ENCODE measurements around the gene CIITA.
"Not testable (repeated sequence)": the region's sequence is repeated elsewhere in the genome, so short reads cannot be mapped to it uniquely, and the experiment has no call there.

CIITA gene

DNA sequence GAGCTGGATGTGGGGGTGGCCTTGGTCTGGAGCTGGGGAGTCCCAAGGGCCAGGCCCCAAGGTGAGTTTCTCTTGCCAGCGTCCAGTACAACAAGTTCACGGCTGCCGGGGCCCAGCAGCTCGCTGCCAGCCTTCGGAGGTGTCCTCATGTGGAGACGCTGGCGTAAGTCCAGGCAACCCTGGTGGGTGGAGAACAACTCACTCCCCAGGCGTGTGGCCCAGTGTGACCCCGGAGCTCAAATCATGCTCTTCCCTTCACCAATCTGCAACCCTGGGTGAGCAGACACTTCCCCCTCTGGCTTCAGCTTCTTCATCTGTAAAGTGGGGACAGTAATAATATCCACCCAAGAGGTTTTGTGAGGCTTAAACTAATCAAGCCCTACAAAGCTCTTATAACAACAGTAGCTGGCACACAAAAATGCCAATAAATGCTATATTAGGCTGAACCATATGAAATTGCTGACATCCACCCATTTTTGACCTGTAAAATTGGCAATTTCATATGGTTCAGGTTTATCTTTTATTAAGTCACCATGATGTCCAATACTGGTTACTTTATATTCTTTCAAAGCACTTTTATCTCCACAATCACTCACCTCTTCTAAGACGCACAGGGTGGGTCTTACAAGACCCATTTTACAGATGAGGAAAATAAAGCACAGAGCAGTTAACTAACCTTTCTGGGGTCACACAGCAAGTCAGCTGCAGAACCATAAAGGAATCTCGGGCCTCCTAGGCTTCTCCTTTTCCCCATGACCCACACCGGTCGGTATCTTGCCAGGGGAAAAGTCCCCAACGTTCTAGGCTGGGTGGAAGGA, 45.5 kb downstream of the CIITA start:
- TF ChIP-seq, protein P1, sequence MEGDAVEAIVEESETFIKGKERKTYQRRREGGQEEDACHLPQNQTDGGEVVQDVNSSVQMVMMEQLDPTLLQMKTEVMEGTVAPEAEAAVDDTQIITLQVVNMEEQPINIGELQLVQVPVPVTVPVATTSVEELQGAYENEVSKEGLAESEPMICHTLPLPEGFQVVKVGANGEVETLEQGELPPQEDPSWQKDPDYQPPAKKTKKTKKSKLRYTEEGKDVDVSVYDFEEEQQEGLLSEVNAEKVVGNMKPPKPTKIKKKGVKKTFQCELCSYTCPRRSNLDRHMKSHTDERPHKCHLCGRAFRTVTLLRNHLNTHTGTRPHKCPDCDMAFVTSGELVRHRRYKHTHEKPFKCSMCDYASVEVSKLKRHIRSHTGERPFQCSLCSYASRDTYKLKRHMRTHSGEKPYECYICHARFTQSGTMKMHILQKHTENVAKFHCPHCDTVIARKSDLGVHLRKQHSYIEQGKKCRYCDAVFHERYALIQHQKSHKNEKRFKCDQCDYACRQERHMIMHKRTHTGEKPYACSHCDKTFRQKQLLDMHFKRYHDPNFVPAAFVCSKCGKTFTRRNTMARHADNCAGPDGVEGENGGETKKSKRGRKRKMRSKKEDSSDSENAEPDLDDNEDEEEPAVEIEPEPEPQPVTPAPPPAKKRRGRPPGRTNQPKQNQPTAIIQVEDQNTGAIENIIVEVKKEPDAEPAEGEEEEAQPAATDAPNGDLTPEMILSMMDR (conservative IDR thresholded peaks at IDR 0.05; ENCODE audit: low read depth): no peak
- no peak for DNase-seq (ENCODE audit: low spot score)
- ChIA-PET CTCF (interaction anchor here (0.5 to 0.6 kb wide), 2 partner anchors 8 to 82 kb away, joined by 3 to 5 read pairs; no protein-coding TSS in a partner anchor), POLR2A (ENCODE audit: low non-redundant PET) (interaction anchor here (0.6 kb wide), 1 partner anchor 45 kb away, joined by 4 read pairs; the partner anchor contains the start of gene CIITA)
- H3K27ac ChIP-seq: no peak overlapping the region

DNA sequence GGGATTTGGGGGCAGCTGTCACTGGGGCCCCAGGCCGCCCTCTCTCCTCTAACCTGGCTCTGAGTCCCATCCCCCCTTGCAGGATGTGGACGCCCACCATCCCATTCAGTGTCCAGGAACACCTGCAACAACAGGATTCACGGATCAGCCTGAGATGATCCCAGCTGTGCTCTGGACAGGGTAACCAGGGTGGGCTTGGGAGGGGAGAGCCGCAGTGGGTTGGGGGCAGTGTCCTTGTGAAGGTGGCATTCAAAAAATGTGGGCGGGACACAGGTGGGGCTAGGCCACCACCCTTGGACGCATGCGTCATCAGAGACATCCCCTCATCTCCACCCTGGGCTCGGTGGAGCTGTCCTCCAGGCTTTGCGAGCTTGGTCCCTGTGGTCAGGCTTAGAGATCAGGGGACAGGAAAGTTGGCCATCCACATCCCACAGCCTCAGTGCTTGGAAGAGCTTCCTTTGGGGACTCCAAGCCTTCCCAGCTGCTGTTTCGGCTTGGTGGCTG, 46.2 kb downstream of the CIITA start:
- TF ChIP-seq, protein P1 (conservative IDR thresholded peaks at IDR 0.05; ENCODE audit: low read depth): no peak

DNA sequence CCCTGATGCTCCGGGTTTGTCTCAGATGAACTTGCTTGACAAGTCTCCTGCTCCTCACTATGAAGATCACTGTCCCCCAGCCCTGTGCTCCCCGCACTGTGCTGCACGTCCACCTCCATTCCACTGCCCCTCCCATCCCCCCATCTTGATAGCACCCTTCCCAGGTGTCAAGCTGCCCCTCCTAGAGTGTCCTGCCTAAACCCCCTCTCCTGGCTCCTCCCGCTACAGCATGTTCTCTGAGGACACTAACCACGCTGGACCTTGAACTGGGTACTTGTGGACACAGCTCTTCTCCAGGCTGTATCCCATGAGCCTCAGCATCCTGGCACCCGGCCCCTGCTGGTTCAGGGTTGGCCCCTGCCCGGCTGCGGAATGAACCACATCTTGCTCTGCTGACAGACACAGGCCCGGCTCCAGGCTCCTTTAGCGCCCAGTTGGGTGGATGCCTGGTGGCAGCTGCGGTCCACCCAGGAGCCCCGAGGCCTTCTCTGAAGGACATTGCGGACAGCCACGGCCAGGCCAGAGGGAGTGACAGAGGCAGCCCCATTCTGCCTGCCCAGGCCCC, 46.7 kb downstream of the CIITA start:
- TF ChIP-seq, protein P1 (conservative IDR thresholded peaks at IDR 0.05; ENCODE audit: low read depth): no peak
- no peak overlapping the region for H3K27ac ChIP-seq
- no peak for DNase-seq (ENCODE audit: low spot score)
- ChIA-PET CTCF (interaction anchor here (0.6 kb wide), 1 partner anchor 45 kb away, joined by 3 read pairs; no protein-coding TSS in a partner anchor), POLR2A (ENCODE audit: low non-redundant PET) (no interaction called here)

More for the DNA sequence above, 46.2 kb downstream of the CIITA start:
- CTCF ChIA-PET: interaction anchor here (0.6 kb wide), 1 partner anchor 44 kb away, joined by 3 read pairs; no protein-coding TSS in a partner anchor
- DNase-seq (ENCODE audit: low spot score): no peak
- POLR2A ChIA-PET (ENCODE audit: low non-redundant PET): interaction anchor here (0.6 kb wide), 1 partner anchor 46 kb away, joined by 4 read pairs; the partner anchor contains the start of gene CIITA
- H3K27ac ChIP-seq: no peak overlapping the region

DNA sequence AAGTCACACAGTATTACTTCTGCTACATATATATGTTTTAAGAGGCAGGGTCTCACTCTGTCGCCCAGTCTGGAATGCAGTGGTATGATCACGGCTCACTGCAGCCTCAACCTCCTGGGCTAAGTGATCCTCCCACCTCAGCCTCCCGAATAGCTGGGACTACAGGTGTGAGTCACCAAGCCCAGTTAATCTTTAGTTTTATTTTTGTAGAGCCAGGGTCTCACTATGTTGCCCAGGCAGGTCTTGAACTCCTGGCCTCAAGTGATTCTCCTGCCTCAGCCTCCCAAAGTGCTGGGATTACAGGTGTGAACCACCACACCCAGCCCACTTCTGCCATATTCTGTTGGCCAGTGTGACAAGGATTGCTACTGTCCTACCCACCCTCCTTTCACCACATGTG, 48.3 kb downstream of the CIITA start:
- DNase-seq (ENCODE audit: low spot score); CTCF ChIA-PET; H3K27ac ChIP-seq; POLR2A ChIA-PET (ENCODE audit: low non-redundant PET): not testable (repeated sequence)

DNA sequence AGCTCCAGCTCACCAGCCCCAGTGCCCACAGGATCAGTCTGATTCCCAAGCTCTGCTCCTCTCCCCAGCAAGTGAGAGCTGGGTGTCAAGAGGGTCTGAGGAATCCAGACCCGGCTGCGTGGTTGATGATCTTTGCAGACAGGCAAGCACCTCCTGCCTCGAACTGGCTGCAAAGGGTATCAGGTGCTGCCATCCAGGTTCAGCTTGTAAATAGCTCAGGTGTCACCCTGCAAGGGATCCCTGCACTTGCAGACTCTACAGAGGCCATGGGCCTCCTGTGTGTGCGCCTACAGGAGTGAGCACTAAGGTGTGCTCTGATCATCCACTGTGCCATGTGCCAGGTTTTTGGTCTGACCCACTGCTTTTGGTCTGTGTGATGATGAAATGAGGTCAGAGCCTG, 49.1 kb downstream of the CIITA start:
- peak overlapping the region; percentile 24; the same call in 1 of the 2 replicates for H3K27ac ChIP-seq
- ChIA-PET CTCF (interaction anchor here (1.7 kb wide), 1 partner anchor 7 kb away, joined by 9 read pairs; no protein-coding TSS in a partner anchor), POLR2A (ENCODE audit: low non-redundant PET) (no interaction called here)
- TF ChIP-seq, protein P1 (conservative IDR thresholded peaks at IDR 0.05; ENCODE audit: low read depth): no peak
- no peak for DNase-seq (ENCODE audit: low spot score)

DNA sequence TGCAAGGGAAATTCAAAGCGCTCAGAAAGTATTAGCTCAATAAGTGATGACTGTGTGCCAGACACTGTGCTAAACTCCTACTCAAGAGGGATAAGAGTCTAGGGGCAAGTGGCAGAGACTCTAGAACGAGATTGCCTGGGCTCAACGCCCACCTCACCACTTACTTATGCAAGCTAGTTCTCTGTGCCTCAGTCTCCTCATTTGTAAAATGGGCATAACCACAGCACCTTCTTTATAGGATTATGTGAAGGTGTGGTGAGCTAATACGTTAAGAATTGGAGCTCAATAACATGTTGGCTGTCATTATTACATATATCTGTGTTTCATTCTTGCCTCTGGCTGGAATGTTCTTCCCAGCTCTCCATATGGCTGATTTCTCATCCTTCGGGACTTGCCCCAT, 49.9 kb downstream of the CIITA start:
- ChIA-PET CTCF (interaction anchor here (0.6 to 1.7 kb wide), 3 partner anchors 8 to 330 kb away, joined by 3 to 9 read pairs (median 3); no protein-coding TSS in a partner anchor), POLR2A (ENCODE audit: low non-redundant PET) (no interaction called here)
- no peak for DNase-seq (ENCODE audit: low spot score)
- TF ChIP-seq, protein P1 (conservative IDR thresholded peaks at IDR 0.05; ENCODE audit: low read depth): no peak
- H3K27ac ChIP-seq: no peak overlapping the region
